GM21360 (cell line): Measurements from ENCODE around the gene EFNA1.

Experiments used
- ATAC-seq: cut with Tn5 transposase; IDR thresholded peaks from one replicate; pipeline ENCODE4 v1.9.1; 2021; ENCODE audit warnings: mild to moderate bottlenecking, moderate library complexity; ENCODE audit not compliant: unreplicated experiment

The EFNA1 gene

GRCh38 chr1:155123801-155124200, 3.9 kb upstream of the EFNA1 start:
- ATAC-seq, result no peak

GRCh38 chr1:155124503-155125463, 2.9 kb upstream of the EFNA1 start:
- no peak for ATAC-seq

GRCh38 chr1:155125511-155125945, 2.1 kb upstream of the EFNA1 start:
- ATAC-seq, result no peak

- ATAC-seq, result no peak
Measured at GRCh38 chr1:155125946-155126555, 1.6 kb upstream of the EFNA1 start.

GRCh38 chr1:155126556-155127104, 1.0 kb upstream of the EFNA1 start:
- no peak for ATAC-seq

GRCh38 chr1:155127967-155128754, 485 bp downstream of the EFNA1 start:
- no peak for ATAC-seq

GRCh38 chr1:155128755-155129473, 1.2 kb downstream of the EFNA1 start:
- ATAC-seq, result no peak

GRCh38 chr1:155130272-155131006, 2.8 kb downstream of the EFNA1 start:
- ATAC-seq, result no peak

GRCh38 chr1:155131285-155131684, 3.6 kb downstream of the EFNA1 start:
- ATAC-seq, result no peak

- no peak for ATAC-seq
Measured at GRCh38 chr1:155131856-155132255, 4.2 kb downstream of the EFNA1 start.

- no peak for ATAC-seq
Measured at GRCh38 chr1:155133799-155134281, 6.2 kb downstream of the EFNA1 start.

GRCh38 chr1:155134322-155134721, 6.6 kb downstream of the EFNA1 start:
- no peak for ATAC-seq

- no peak for ATAC-seq
Measured at GRCh38 chr1:155134880-155135414, 7.3 kb downstream of the EFNA1 start.

- peak; percentile 70 for ATAC-seq
Measured at GRCh38 chr1:155135415-155136028, 7.8 kb downstream of the EFNA1 start, which contains the start of gene SLC50A1. SLC50A1 (plus strand) TSS chr1:155135852; CDS start chr1:155135912, 60 bp downstream.

GRCh38 chr1:155136748-155137147, 9.1 kb downstream of the EFNA1 start:
- no peak for ATAC-seq

- no peak for ATAC-seq
Measured at GRCh38 chr1:155137154-155137949, 9.7 kb downstream of the EFNA1 start.

- ATAC-seq, result no peak
Measured at GRCh38 chr1:155139895-155140629, 12.4 kb downstream of the EFNA1 start, which contains the start of gene DPM3. DPM3 (minus strand) TSS chr1:155140531; CDS start chr1:155140240, 291 bp downstream.
